Measurements from ENCODE around the gene AMFR. TPM values are rescaled to one million over a fixed set of nuclear protein-coding genes. Genes with fewer than 3 reads are reported as not detected.
A peak's percentile ranks its signal among the peaks of the same experiment; 100 is the strongest.

The AMFR gene
- total and polyA plus RNA-seq, 2 donors: 34.6 to 52.4 TPM

GRCh38 chr16:56460101-56460500 lies 34.8 kb upstream of the AMFR start:
- DNase-seq (ENCODE audit: low read depth in 6 of 9, low spot score in 9 of 9): no peak
- no peaks in the 10 kb centered on the region for H3K9me3 ChIP-seq (ENCODE audit: control insufficient read depth in 2 of 2, insufficient read depth in 1 of 2, low read length in 1 of 2)
- H3K4me3 ChIP-seq (ENCODE audit: low read length in 2 of 2): no peak overlapping the region
- no peaks in the 10 kb centered on the region for H3K27me3 ChIP-seq (ENCODE audit: control insufficient read depth in 2 of 2, insufficient read depth in 1 of 2, low read length in 1 of 2)
- H3K4me1 ChIP-seq (ENCODE audit: control insufficient read depth in 2 of 2, insufficient read depth in 2 of 2, low read length in 2 of 2): no peaks in the 10 kb centered on the region
- peaks cover 9 to 47% of the 10 kb centered on the region in 2 donors for H3K36me3 ChIP-seq (ENCODE audit: control insufficient read depth in 2 of 2, insufficient read depth in 2 of 2, low read length in 1 of 2)
- H3K27ac ChIP-seq (ENCODE audit: low read depth in 1 of 2, low read length in 1 of 2): no peak overlapping the region
- 94% methylated on average over 2 of the region's 2 CpGs for WGBS

DNA sequence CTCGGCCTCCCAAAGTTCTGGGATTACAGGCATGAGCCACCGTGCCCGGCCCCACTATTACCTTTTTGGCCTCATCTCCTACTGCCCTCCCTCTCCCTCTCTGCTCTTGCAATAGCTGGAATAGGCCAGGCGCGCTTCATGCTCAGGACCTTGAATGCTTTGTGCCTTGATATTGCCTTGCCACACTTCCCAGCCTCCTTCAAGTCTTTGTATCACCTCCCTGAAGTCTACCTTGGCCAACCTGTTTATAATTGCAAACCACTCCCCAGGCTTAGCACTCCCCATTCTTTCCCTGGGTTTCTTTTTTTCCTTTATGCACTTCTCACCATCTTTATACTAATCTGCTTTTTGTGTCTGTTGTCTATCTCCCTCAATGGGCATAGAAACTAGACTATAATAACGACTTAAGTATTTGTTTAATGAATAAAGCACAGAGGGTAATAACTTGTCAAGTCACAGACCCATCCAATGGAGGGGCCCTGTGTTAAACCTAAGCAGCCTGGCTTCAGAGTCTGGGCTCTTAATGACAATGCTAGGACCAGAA lies 32.7 kb upstream of the AMFR start:
- Histone ChIP-seq H3K9me3 (ENCODE audit: control insufficient read depth in 2 of 2, insufficient read depth in 1 of 2, low read length in 1 of 2) (no peaks in the 10 kb centered on the region), H3K27ac (ENCODE audit: low read depth in 1 of 2, low read length in 1 of 2) (no peak overlapping the region), H3K36me3 (ENCODE audit: control insufficient read depth in 2 of 2, insufficient read depth in 2 of 2, low read length in 1 of 2) (peaks cover 9 to 55% of the 10 kb centered on the region in 2 donors), H3K27me3 (ENCODE audit: control insufficient read depth in 2 of 2, insufficient read depth in 1 of 2, low read length in 1 of 2) (no peaks in the 10 kb centered on the region), H3K4me3 (ENCODE audit: low read length in 2 of 2) (no peak overlapping the region), H3K4me1 (ENCODE audit: control insufficient read depth in 2 of 2, insufficient read depth in 2 of 2, low read length in 2 of 2) (no peaks in the 10 kb centered on the region)
- no peak for DNase-seq (ENCODE audit: low read depth in 6 of 9, low spot score in 9 of 9)
- 98% methylated on average over 6 of the region's 6 CpGs for WGBS

DNA sequence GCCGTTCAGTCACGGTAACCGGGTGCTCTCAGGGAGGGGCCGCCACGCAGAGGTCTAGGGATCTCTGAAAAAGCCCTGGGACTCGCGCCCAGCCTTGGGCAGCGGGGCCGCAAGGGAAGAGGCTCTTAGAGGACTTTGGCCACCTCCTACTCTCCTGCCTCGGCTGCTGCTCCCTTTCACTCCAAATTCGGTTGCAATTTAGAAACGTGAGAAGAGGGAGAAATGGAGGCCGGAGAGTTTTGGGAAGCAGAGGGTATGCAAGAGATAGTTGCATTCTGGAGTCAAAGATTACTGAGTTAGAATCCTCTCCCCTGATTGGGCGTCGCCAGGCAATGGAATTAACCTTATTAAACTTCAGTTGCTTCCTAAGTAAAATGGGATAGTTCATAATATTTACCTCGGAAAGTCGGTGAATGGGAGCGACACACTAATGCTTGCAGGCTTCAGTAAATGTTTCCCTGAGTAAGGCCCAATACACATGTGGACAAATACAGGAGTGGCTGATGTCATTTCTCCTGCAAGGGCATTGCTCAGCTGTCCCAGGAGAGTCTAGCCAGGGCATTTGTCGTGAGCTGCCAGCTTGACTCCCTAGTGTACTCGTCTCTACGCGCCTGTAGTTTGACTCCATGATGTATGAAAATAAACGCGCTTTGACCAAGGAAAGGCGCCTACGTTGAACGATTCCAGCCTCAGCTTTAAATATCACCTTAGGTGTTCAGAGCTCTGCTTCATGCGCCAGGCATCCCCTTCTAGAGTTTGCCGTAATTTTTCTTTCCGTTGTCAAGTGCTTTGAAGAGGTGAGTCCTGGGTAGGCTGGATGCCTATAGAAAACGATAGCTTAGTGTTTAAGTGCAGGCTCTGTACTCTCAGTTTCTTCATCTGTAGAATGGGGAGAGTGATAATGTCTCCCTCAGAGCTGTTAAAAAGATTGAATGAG lies 26.7 kb upstream of the AMFR start:
- peak overlapping the region; percentile 66 to 98 for H3K4me3 ChIP-seq (ENCODE audit: low read length in 2 of 2)
- H3K4me1 ChIP-seq (ENCODE audit: control insufficient read depth in 2 of 2, insufficient read depth in 2 of 2, low read length in 2 of 2): peaks cover 19 to 21% of the 10 kb centered on the region in 2 donors
- 14% methylated on average over 31 of the region's 31 CpGs for WGBS
- peaks cover 0 to 37% of the 10 kb centered on the region in 2 donors for H3K36me3 ChIP-seq (ENCODE audit: control insufficient read depth in 2 of 2, insufficient read depth in 2 of 2, low read length in 1 of 2)
- H3K27ac ChIP-seq (ENCODE audit: low read depth in 1 of 2, low read length in 1 of 2): peak overlapping the region; percentile 75 to 88
- peak in 5 of 9 donors; percentile 3 to 37 (median 14) for DNase-seq (ENCODE audit: low read depth in 6 of 9, low spot score in 9 of 9)
- H3K27me3 ChIP-seq (ENCODE audit: control insufficient read depth in 2 of 2, insufficient read depth in 1 of 2, low read length in 1 of 2): no peaks in the 10 kb centered on the region
- peaks cover 0 to 3% of the 10 kb centered on the region in 2 donors for H3K9me3 ChIP-seq (ENCODE audit: control insufficient read depth in 2 of 2, insufficient read depth in 1 of 2, low read length in 1 of 2)

DNA sequence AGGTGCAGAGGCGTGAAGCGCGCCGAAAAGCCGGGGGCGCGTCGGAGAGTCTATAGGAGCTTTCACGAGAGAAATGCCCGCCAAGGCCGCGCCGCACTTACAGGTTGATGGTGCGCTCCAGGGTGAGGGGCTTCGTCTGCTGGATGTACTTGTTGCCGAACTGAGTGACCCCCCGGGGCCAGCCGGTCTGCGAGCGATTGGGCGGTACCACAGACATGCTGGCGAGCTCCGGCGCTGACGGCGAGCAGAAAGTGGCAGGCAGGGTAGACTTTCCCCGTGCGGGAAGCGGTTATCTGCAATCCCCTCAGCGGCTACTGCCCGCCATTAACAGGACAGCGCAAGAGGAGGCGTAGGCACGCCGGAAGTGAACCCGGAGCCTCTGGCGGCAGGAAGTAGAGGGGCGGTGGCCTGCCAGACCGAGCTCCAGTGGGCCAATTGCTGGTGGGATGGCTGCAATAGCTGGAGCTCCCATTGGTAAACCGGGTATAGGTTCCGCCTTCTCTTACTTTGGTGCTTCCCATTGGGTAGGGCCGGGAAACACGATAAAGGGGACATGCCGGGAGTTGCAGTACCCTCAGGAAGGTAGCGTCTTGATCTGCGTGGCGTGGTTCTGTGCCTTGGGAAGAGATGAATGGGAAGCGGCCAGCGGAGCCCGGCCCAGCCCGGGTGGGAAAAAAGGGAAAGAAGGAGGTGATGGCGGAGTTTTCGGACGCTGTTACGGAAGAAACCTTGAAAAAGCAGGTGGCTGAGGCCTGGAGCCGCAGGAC lies 25.8 kb upstream of the AMFR start, which contains the start of the genes NUDT21 and OGFOD1:
NUDT21 (minus strand) TSS at position 347 of the 767 bp plus-strand sequence; CDS start at position 217, 130 bp downstream.
OGFOD1 (plus strand) TSS at position 569 of the 767 bp plus-strand sequence; CDS start at position 628, 59 bp downstream.
- Histone ChIP-seq H3K9me3 (ENCODE audit: control insufficient read depth in 2 of 2, insufficient read depth in 1 of 2, low read length in 1 of 2) (peaks cover 0 to 3% of the 10 kb centered on the region in 2 donors), H3K4me1 (ENCODE audit: control insufficient read depth in 2 of 2, insufficient read depth in 2 of 2, low read length in 2 of 2) (peaks cover 19 to 21% of the 10 kb centered on the region in 2 donors), H3K4me3 (ENCODE audit: low read length in 2 of 2) (peak within 1 kb of the TSS; percentile 66 to 98), H3K27ac (ENCODE audit: low read depth in 1 of 2, low read length in 1 of 2) (peak within 1 kb of the TSS; percentile 79 to 88), H3K27me3 (ENCODE audit: control insufficient read depth in 2 of 2, insufficient read depth in 1 of 2, low read length in 1 of 2) (no peaks in the 10 kb centered on the region), H3K36me3 (ENCODE audit: control insufficient read depth in 2 of 2, insufficient read depth in 2 of 2, low read length in 1 of 2) (peaks cover 0 to 38% of the 10 kb centered on the region in 2 donors)
- peak; percentile 79 to 98 (median 94) for DNase-seq (ENCODE audit: low read depth in 6 of 9, low spot score in 9 of 9)
- under 1% methylated on average over 56 of the region's 56 CpGs for WGBS

DNA sequence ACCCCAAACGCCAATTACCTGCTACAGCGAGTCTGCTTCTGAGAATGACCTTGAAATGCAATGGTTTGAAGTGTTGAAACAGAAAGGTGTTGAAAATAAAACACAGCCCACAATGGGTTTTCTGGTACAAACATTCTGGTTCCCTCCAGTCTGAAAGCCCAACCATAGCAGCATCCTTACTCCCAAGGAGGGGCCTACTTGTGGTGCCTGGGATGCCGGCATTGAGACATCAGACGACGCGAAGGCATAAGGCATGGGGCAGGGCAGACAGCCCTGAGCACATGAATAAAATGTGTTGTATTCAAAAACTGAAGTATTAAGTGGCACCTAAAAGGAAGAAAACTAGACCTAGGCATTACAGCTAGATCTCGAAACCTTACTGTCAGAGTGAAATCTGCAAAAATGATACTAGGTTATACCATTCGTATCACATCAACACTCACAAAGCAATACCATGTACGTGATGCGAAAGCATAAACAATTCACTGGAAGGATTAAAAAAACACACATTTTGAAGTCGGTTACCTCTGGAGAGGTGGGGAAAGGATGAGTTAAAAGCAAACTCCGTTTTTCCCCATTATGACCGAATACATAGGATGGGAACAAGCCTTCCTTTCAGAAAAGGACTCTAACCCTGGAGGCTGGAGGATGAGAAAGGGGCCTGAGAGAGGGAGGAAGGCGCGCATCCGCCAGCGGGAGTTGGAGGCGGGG lies 25.1 kb upstream of the AMFR start:
- peak overlapping the region; percentile 79 to 88 for H3K27ac ChIP-seq (ENCODE audit: low read depth in 1 of 2, low read length in 1 of 2)
- peaks cover 19 to 21% of the 10 kb centered on the region in 2 donors for H3K4me1 ChIP-seq (ENCODE audit: control insufficient read depth in 2 of 2, insufficient read depth in 2 of 2, low read length in 2 of 2)
- no peaks in the 10 kb centered on the region for H3K27me3 ChIP-seq (ENCODE audit: control insufficient read depth in 2 of 2, insufficient read depth in 1 of 2, low read length in 1 of 2)
- DNase-seq (ENCODE audit: low read depth in 6 of 9, low spot score in 9 of 9): peak in 4 of 9 donors; percentile 30 to 69 (median 44)
- H3K4me3 ChIP-seq (ENCODE audit: low read length in 2 of 2): peak overlapping the region; percentile 66 to 98
- peaks cover 0 to 3% of the 10 kb centered on the region in 2 donors for H3K9me3 ChIP-seq (ENCODE audit: control insufficient read depth in 2 of 2, insufficient read depth in 1 of 2, low read length in 1 of 2)
- H3K36me3 ChIP-seq (ENCODE audit: control insufficient read depth in 2 of 2, insufficient read depth in 2 of 2, low read length in 1 of 2): peaks cover 0 to 38% of the 10 kb centered on the region in 2 donors
- WGBS: 19% methylated on average over 18 of the region's 18 CpGs

- H3K27me3 ChIP-seq (ENCODE audit: control insufficient read depth in 2 of 2, insufficient read depth in 1 of 2, low read length in 1 of 2): no peaks in the 10 kb centered on the region
- no peak for DNase-seq (ENCODE audit: low read depth in 6 of 9, low spot score in 9 of 9)
- no peak overlapping the region for H3K4me3 ChIP-seq (ENCODE audit: low read length in 2 of 2)
- no peak overlapping the region for H3K27ac ChIP-seq (ENCODE audit: low read depth in 1 of 2, low read length in 1 of 2)
- H3K4me1 ChIP-seq (ENCODE audit: control insufficient read depth in 2 of 2, insufficient read depth in 2 of 2, low read length in 2 of 2): peaks cover 19 to 21% of the 10 kb centered on the region in 2 donors
- peaks cover 0 to 3% of the 10 kb centered on the region in 2 donors for H3K9me3 ChIP-seq (ENCODE audit: control insufficient read depth in 2 of 2, insufficient read depth in 1 of 2, low read length in 1 of 2)
- H3K36me3 ChIP-seq (ENCODE audit: control insufficient read depth in 2 of 2, insufficient read depth in 2 of 2, low read length in 1 of 2): peaks cover 10 to 31% of the 10 kb centered on the region in 2 donors
Observed at GRCh38 chr16:56448005-56448404, 22.7 kb upstream of the AMFR start.

GRCh38 chr16:56447286-56447685 lies 21.9 kb upstream of the AMFR start:
- H3K4me1 ChIP-seq (ENCODE audit: control insufficient read depth in 2 of 2, insufficient read depth in 2 of 2, low read length in 2 of 2): peaks cover 15 to 17% of the 10 kb centered on the region in 2 donors
- H3K4me3 ChIP-seq (ENCODE audit: low read length in 2 of 2): no peak overlapping the region
- peaks cover 0 to 3% of the 10 kb centered on the region in 2 donors for H3K9me3 ChIP-seq (ENCODE audit: control insufficient read depth in 2 of 2, insufficient read depth in 1 of 2, low read length in 1 of 2)
- no peak for DNase-seq (ENCODE audit: low read depth in 6 of 9, low spot score in 9 of 9)
- H3K27ac ChIP-seq (ENCODE audit: low read depth in 1 of 2, low read length in 1 of 2): no peak overlapping the region
- H3K27me3 ChIP-seq (ENCODE audit: control insufficient read depth in 2 of 2, insufficient read depth in 1 of 2, low read length in 1 of 2): no peaks in the 10 kb centered on the region
- H3K36me3 ChIP-seq (ENCODE audit: control insufficient read depth in 2 of 2, insufficient read depth in 2 of 2, low read length in 1 of 2): peaks cover 10 to 33% of the 10 kb centered on the region in 2 donors
- WGBS: 79% methylated on average over 2 of the region's 2 CpGs

DNA sequence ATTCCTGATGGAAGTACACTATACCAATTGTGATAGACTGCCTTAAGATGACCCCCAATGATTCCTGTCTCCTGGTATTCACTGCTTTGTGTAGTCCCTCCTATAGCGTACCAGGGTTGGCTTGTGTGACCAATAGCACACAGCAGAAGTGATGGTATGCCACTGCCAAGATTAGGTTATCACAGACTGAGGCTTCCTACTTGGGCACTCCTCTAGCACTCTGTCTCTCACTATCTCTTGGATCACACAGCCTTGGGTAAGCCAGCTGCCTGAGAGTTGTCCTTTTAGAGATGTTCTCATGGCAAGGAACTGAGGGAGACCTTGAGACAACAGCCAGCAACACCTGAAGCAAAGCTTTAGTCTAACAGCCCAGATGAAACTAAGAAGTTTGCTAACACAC lies 12.7 kb upstream of the AMFR start:
- H3K4me3 ChIP-seq (ENCODE audit: low read length in 2 of 2): no peak overlapping the region
- H3K36me3 ChIP-seq (ENCODE audit: control insufficient read depth in 2 of 2, insufficient read depth in 2 of 2, low read length in 1 of 2): peaks cover 35 to 59% of the 10 kb centered on the region in 2 donors
- no peaks in the 10 kb centered on the region for H3K4me1 ChIP-seq (ENCODE audit: control insufficient read depth in 2 of 2, insufficient read depth in 2 of 2, low read length in 2 of 2)
- WGBS: 94% methylated on average over 1 of the region's 1 CpG
- H3K9me3 ChIP-seq (ENCODE audit: control insufficient read depth in 2 of 2, insufficient read depth in 1 of 2, low read length in 1 of 2): no peaks in the 10 kb centered on the region
- no peaks in the 10 kb centered on the region for H3K27me3 ChIP-seq (ENCODE audit: control insufficient read depth in 2 of 2, insufficient read depth in 1 of 2, low read length in 1 of 2)
- DNase-seq (ENCODE audit: low read depth in 6 of 9, low spot score in 9 of 9): no peak
- H3K27ac ChIP-seq (ENCODE audit: low read depth in 1 of 2, low read length in 1 of 2): no peak overlapping the region
